ENCODE results near the gene NCK1.

Gene NCK1

DNA sequence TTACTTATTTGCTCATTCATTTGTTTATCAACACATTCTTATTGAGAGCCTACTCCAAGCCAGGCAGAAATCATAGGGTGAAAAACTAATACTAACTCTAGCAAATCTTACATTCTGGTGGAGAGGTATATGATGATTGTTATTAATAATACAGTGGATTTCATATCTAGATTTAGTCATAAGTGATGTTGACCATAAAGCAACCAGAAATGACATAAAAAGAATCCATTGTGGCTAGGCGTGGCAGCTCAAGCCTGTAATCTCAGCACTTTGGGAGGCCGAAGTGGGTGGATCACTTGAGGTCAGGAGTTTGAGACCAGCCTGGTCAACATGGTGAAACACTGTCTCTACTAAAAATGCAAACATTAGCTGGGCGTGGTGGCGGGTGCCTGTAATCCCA lies 69.6 kb downstream of the NCK1 start:
- no peak for TF ChIP-seq TSHZ2 (CRISPR knock-in tag; IDR thresholded peaks at IDR 0.05)
- no peak for TF ChIP-seq TCF4 (CRISPR knock-in tag; IDR thresholded peaks at IDR 0.05; ENCODE audit: borderline replicate concordance)
- ATAC-seq, result no peak

- TF ChIP-seq ZC3H10 (CRISPR knock-in tag; IDR thresholded peaks at IDR 0.05) (no peak), BACH2 (CRISPR knock-in tag; IDR thresholded peaks at IDR 0.05; ENCODE audit: borderline replicate concordance) (no peak), TOX (CRISPR knock-in tag; IDR thresholded peaks at IDR 0.05; ENCODE audit: borderline replicate concordance) (no peak)
- ATAC-seq, result no peak
Measured at GRCh38 chr3:136932523-136932922, 70.5 kb downstream of the NCK1 start.

- no peak for TF ChIP-seq SNAI2 (CRISPR knock-in tag; IDR thresholded peaks at IDR 0.05)
- TF ChIP-seq CREB5 (CRISPR knock-in tag; IDR thresholded peaks at IDR 0.05; ENCODE audit: low read depth), result no peak
- no peak for TF ChIP-seq ZC3H10 (CRISPR knock-in tag; IDR thresholded peaks at IDR 0.05)
- no peak for TF ChIP-seq ZNF565 (CRISPR knock-in tag; conservative IDR thresholded peaks at IDR 0.05; ENCODE audit: low read depth)
- no peak for TF ChIP-seq CSRNP3 (CRISPR knock-in tag; IDR thresholded peaks at IDR 0.05)
- no peak for TF ChIP-seq TSHZ2 (CRISPR knock-in tag; IDR thresholded peaks at IDR 0.05)
- no peak for TF ChIP-seq ZFP30 (CRISPR knock-in tag; IDR thresholded peaks at IDR 0.05)
- no peak for TF ChIP-seq CSDC2 (CRISPR knock-in tag; IDR thresholded peaks at IDR 0.05)
- TF ChIP-seq ESRRG (CRISPR knock-in tag; IDR thresholded peaks at IDR 0.05), result no peak
- ATAC-seq, result no peak
Measured at GRCh38 chr3:136932978-136933772, 71.2 kb downstream of the NCK1 start.

GRCh38 chr3:136937175-136937574 lies 75.2 kb downstream of the NCK1 start:
- TF ChIP-seq ZC3H10 (CRISPR knock-in tag; IDR thresholded peaks at IDR 0.05) (no peak), ESRRG (CRISPR knock-in tag; IDR thresholded peaks at IDR 0.05) (no peak)

DNA sequence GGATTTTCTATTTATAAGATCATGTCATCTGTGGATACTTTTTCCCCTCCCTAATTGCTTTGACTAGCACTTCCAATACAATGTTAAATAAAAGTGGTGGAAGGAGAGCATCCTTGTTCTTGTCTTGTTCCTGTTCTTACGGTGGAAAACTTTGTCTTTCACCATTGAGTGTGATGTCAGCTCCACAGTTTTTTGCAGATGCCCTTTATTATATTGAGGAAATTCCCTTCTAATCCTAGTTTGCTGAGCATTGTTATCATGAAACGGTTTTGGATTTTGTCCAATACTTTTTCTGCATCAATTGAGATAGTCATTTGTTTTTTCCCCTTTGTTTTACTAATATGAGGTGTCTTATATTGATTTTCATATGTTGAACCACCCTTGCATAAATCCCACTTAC lies 75.8 kb downstream of the NCK1 start:
- ATAC-seq, result no peak
- TF ChIP-seq TSHZ2 (CRISPR knock-in tag; IDR thresholded peaks at IDR 0.05) (no peak), ZNF70 (CRISPR knock-in tag; IDR thresholded peaks at IDR 0.05) (no peak)

More at GRCh38 chr3:136937175-136937574, 75.2 kb downstream of the NCK1 start:
- no peak for ATAC-seq
